Measurements from ENCODE around the gene CUX1.
"Not testable (repeated sequence)": the region's sequence is repeated elsewhere in the genome, so short reads cannot be mapped to it uniquely, and the experiment has no call there.

The CUX1 gene

GRCh38 chr7:102046373-102047117 lies 229.1 kb downstream of the CUX1 start:
- TF ChIP-seq TAF1 (IDR thresholded peaks at IDR 0.05; ENCODE audit: borderline replicate concordance, low read depth, low read length) (no peak), POLR2AphosphoS5 (IDR thresholded peaks at IDR 0.05; ENCODE audit: low read depth, low read length) (no peak), POLR2A (IDR thresholded peaks at IDR 0.05; ENCODE audit: low read depth, low read length) (no peak)
- DNase-seq (ENCODE audit: insufficient read length) (no peak), FAIRE-seq (no peak)

GRCh38 chr7:102047167-102047566 lies 229.7 kb downstream of the CUX1 start:
- TF ChIP-seq TAF1 (IDR thresholded peaks at IDR 0.05; ENCODE audit: borderline replicate concordance, low read depth, low read length) (no peak), POLR2AphosphoS5 (IDR thresholded peaks at IDR 0.05; ENCODE audit: low read depth, low read length) (no peak), POLR2A (IDR thresholded peaks at IDR 0.05; ENCODE audit: low read depth, low read length) (no peak)

DNA sequence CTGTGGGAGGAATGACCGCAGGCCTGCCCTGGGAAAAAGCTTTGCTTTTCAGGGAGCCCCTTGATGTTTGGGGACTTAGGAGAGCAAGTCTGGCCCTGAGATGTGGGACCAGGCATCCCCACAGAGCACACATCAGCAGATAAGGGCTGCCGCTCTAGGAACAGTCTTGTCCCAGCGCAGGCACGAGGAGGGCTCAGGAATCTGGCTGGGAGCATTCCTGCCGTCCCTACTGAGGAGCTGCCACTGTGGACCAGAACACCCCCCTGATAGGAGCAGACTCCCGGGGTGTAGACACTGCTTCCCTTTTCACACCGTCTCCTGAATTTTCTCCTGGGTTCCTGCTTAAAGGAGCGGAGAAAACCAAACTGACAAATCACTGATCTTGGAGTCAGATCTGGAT lies 232.3 kb downstream of the CUX1 start:
- no peak for TF ChIP-seq POLR2A (IDR thresholded peaks at IDR 0.05; ENCODE audit: low read depth, low read length)
- no peak for TF ChIP-seq TAF1 (IDR thresholded peaks at IDR 0.05; ENCODE audit: borderline replicate concordance, low read depth, low read length)
- no peak for TF ChIP-seq POLR2AphosphoS5 (IDR thresholded peaks at IDR 0.05; ENCODE audit: low read depth, low read length)
- FAIRE-seq: no peak
- DNase-seq (ENCODE audit: insufficient read length): no peak

More at GRCh38 chr7:102047167-102047566, 229.7 kb downstream of the CUX1 start:
- DNase-seq (ENCODE audit: insufficient read length) (no peak), FAIRE-seq (no peak)

GRCh38 chr7:102050864-102051460 lies 233.5 kb downstream of the CUX1 start:
- DNase-seq (ENCODE audit: insufficient read length) (no peak), FAIRE-seq (no peak)
- TF ChIP-seq POLR2A (IDR thresholded peaks at IDR 0.05; ENCODE audit: low read depth, low read length): no peak
- no peak for TF ChIP-seq TAF1 (IDR thresholded peaks at IDR 0.05; ENCODE audit: borderline replicate concordance, low read depth, low read length)
- no peak for TF ChIP-seq POLR2AphosphoS5 (IDR thresholded peaks at IDR 0.05; ENCODE audit: low read depth, low read length)

DNA sequence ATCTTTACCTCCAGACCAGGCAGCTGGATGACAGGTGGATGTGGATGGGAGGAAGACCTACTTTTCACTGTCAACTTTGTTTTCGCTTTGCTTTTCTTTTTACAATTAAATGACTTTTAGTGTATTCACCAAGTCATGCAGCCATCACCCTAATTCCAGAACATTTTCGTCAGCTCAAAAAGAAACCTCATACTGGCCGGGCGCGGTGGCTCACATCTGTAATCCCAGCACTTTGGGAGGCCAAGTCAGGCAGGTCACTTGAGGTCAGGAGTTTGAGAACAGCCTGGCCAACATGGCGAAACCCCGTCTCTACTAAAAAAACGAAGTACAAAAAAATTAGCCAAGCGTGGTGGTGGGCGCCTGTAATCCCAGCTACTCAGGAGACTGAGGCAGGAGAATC lies 234.3 kb downstream of the CUX1 start:
- FAIRE-seq; DNase-seq (ENCODE audit: insufficient read length): not testable (repeated sequence)

- no peak for TF ChIP-seq POLR2AphosphoS5 (IDR thresholded peaks at IDR 0.05; ENCODE audit: low read depth, low read length)
- no peak for TF ChIP-seq TAF1 (IDR thresholded peaks at IDR 0.05; ENCODE audit: borderline replicate concordance, low read depth, low read length)
- TF ChIP-seq POLR2A (IDR thresholded peaks at IDR 0.05; ENCODE audit: low read depth, low read length): no peak
- DNase-seq (ENCODE audit: insufficient read length) (no peak), FAIRE-seq (no peak)
Measured at GRCh38 chr7:102054158-102054557, 236.7 kb downstream of the CUX1 start.

DNA sequence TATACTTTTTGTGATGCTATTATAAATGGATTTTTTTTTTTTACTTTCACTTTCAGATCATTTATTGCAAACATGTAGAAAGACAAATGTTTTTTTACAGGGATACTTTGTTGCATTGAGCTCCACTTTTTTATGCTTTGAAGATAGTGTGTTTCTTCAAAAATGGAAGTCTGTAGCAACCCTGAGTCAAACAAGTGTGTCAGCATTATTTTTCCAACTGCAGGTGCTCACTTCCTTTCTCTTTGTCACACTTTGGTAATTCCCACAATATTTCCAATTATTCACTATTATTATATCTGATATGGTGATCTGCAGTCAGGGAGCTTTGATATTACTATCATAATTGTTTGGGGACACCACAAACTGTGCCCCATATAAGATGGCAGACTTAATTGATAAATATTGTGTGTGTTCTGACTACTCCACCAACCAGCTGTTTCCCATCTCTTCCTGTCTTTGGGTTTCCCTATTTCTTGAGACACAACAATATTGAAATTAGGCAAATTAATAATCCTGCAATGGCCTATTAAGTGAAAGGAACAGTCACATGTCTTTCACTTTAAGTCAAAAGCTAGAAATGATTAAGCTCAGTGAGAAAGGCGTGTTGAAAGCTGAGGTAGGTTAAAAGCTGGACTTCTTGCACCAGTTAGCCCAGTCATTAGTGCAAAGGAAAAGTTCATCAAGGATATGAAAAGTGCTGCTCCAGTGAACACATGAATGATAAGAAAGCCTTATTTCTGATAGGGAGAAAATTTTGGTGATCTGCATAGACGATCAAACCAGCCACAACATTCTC lies 238.0 kb downstream of the CUX1 start:
- FAIRE-seq: no peak
- DNase-seq (ENCODE audit: insufficient read length): no peak
- TF ChIP-seq POLR2AphosphoS5 (IDR thresholded peaks at IDR 0.05; ENCODE audit: low read depth, low read length): no peak
- TF ChIP-seq POLR2A (IDR thresholded peaks at IDR 0.05; ENCODE audit: low read depth, low read length): no peak
- TF ChIP-seq TAF1 (IDR thresholded peaks at IDR 0.05; ENCODE audit: borderline replicate concordance, low read depth, low read length): no peak

DNA sequence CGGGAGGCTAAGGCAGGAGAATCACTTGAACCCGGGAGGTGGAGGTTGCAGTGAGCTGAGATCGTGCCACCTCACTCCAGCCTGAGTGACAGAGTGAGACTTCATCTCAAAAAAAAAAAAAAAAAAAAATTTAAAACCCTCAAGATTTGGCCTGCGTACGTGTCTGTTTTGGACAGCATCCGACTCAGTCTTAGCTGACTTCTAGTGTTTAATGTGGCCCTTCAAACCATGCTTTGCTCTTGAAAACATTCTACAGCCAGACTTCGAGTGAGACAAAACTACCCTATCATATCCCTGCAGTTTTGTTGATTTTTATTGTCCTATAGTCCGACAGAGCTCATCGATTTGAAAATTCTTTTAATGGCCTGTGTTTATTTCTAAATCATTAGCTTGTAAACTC lies 242.1 kb downstream of the CUX1 start:
- no peak for DNase-seq (ENCODE audit: insufficient read length)
- no peak for FAIRE-seq
- TF ChIP-seq POLR2AphosphoS5 (IDR thresholded peaks at IDR 0.05; ENCODE audit: low read depth, low read length): no peak
- no peak for TF ChIP-seq TAF1 (IDR thresholded peaks at IDR 0.05; ENCODE audit: borderline replicate concordance, low read depth, low read length)
- no peak for TF ChIP-seq POLR2A (IDR thresholded peaks at IDR 0.05; ENCODE audit: low read depth, low read length)

DNA sequence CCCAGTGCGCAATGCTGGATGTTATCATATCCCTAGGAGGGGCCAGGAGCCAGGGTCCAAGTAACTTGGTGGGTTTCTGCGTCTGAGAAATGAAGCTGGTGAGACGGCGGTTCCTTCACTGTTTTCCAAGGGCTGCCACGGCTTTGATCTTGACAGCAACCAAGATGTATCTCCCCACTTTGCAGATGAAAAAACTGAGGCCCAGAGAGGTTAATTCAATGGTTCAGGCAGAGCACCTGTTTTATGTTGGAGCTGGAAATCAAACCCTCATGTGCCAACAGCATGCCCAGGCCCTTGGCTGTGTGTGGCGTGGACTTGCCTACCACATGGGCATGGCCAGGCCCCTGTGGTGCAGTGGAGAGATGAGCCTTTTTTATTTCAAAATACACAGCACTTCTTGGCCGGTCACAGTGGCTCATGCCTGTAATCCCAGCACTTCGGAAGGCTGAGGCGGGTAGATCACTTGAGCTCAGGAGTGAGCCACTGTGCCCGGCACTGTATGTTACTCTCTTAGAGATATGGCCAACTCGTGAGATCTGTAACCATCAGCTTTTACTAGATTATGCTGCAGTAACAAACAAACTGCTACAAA lies 244.0 kb downstream of the CUX1 start:
- no peak for DNase-seq (ENCODE audit: insufficient read length)
- FAIRE-seq: no peak

DNA sequence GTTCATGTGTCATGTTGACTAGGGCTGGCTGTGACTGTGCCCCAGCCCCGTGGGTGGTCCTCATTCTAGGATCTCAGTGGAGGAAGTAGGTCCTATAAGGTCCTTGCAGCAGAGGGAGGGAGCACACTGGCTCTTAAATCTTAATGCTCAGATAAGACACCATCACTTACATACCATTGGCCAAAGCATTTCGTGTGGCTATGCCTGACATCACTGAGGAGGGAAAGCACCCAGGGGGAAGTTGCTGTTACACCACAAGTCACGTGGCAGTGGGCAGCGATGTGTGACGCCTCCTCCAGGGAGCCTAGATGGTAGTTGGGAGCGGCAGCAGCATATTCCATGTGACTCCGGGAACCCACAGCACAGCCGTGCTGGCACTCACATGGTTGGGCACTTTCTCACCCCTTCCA lies 244.6 kb downstream of the CUX1 start:
- peak; percentile 67 for DNase-seq (ENCODE audit: insufficient read length)
- no peak for TF ChIP-seq TAF1 (IDR thresholded peaks at IDR 0.05; ENCODE audit: borderline replicate concordance, low read depth, low read length)
- no peak for TF ChIP-seq POLR2A (IDR thresholded peaks at IDR 0.05; ENCODE audit: low read depth, low read length)
- no peak for TF ChIP-seq POLR2AphosphoS5 (IDR thresholded peaks at IDR 0.05; ENCODE audit: low read depth, low read length)
- peak; percentile 75 for FAIRE-seq

More for the DNA sequence above, 244.0 kb downstream of the CUX1 start:
- TF ChIP-seq POLR2AphosphoS5 (IDR thresholded peaks at IDR 0.05; ENCODE audit: low read depth, low read length) (no peak), TAF1 (IDR thresholded peaks at IDR 0.05; ENCODE audit: borderline replicate concordance, low read depth, low read length) (no peak), POLR2A (IDR thresholded peaks at IDR 0.05; ENCODE audit: low read depth, low read length) (no peak)

DNA sequence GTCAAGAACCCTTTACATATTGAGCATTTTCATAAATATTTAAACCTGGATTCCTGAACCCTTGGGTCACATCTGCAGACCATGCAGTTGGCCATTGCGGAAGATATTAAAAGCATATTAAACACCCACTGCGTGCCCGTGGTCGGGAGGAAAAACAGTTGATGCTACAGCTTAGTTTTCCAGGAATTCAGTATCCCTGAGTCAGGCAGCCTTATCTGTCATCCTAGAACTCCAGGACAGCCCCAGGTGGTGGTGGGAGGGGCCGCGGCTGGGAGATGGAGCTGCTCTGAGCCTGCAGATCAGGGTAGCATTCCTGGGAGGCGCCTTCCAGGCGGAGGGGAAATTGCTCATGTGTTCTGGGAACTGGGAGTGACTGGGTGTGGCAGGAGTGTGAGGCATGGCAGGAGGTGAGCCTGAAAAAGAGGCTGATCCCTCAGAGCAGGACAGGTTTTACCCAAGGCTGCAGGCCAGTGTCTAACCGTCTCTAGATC lies 246.3 kb downstream of the CUX1 start:
- TF ChIP-seq TAF1 (IDR thresholded peaks at IDR 0.05; ENCODE audit: borderline replicate concordance, low read depth, low read length): no peak
- TF ChIP-seq POLR2A (IDR thresholded peaks at IDR 0.05; ENCODE audit: low read depth, low read length): no peak
- no peak for TF ChIP-seq POLR2AphosphoS5 (IDR thresholded peaks at IDR 0.05; ENCODE audit: low read depth, low read length)
- FAIRE-seq: no peak
- no peak for DNase-seq (ENCODE audit: insufficient read length)

All from GM12892 (cell line).